ENCODE measurements around the gene ITIH5.

DNA sequence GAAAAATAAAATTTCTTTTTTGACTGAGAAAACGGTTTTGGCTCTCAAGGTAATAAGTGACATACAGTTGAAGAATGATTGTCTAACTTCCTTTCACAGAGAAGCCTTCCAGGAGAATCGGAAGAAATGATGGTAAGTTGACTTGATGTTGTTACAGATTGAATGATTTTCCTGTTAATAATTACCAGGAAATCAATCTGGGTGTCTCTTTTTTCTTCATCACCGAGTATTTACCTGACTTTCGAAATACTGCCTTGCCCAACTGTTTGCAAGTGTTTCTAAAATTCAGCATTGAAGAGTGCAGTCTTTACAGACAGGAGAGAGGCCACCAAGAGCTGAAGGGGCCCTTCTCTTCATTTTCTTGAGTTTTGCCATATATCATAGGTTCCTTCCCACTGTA lies 40.3 kb upstream of the ITIH5 start:
- no peak for TF ChIP-seq GATA3 (IDR thresholded peaks at IDR 0.05; ENCODE audit: low read depth, low read length)
- TF ChIP-seq GATA2 (IDR thresholded peaks at IDR 0.05; ENCODE audit: low read depth, low read length) = no peak
